ENCODE results near the gene RNGTT.

GRCh38 chr6:88709819-88710246 is 253.6 kb downstream of the RNGTT start:
- TF ChIP-seq CTCF (conservative IDR thresholded peaks at IDR 0.05) (no peak), EZH2 (IDR thresholded peaks at IDR 0.05; ENCODE audit: low read depth) (no peak)
